SK-N-SH treated with all-trans-retinoic acid at 6 μM for 48 hours (cell line): ENCODE measurements around the gene LRRC4B.

Experiments
- ATAC-seq: fragments of 200-7000 bp; cut with Tn5 transposase; 3 replicates; pipeline ENCODE4 v1.9.1; 2020; ENCODE audit warnings: mild to moderate bottlenecking, moderate library complexity
- ARNTL ChIP-seq: fragments of 450-650 bp; formaldehyde crosslinking; IDR thresholded peaks from 2 replicates; pipeline ENCODE4 v1.5.0; 2020; ENCODE audit warnings: low read depth, mild to moderate bottlenecking, moderate library complexity, borderline replicate concordance
- CSDC2 ChIP-seq: fragments of 250-450 bp; sonication (Bioruptor Pico); IDR thresholded peaks from 2 replicates; pipeline ENCODE4 v1.5.0; 2020; ENCODE audit warnings: mild to moderate bottlenecking, moderate library complexity
- ESRRG ChIP-seq: fragments of 250-450 bp; sonication (Bioruptor Pico); IDR thresholded peaks from 2 replicates; pipeline ENCODE4 v1.6.1; 2021; ENCODE audit warnings: mild to moderate bottlenecking
- GLIS3 ChIP-seq: fragments of 250-450 bp; sonication (Bioruptor Pico); IDR thresholded peaks from 2 replicates; pipeline ENCODE4 v1.5.0; 2020; ENCODE audit warnings: mild to moderate bottlenecking, moderate library complexity
- OSR1 ChIP-seq: fragments of 250-450 bp; sonication (Bioruptor Pico); IDR thresholded peaks from 2 replicates; pipeline ENCODE4 v1.8.0; 2022; ENCODE audit warnings: moderate library complexity, mild to moderate bottlenecking, inconsistent platforms
- RARB ChIP-seq: fragments of 250-450 bp; sonication (Bioruptor Pico); IDR thresholded peaks from 2 replicates; pipeline ENCODE4 v1.8.0; 2021; ENCODE audit warnings: mild to moderate bottlenecking, moderate library complexity
- SNAI2 ChIP-seq: fragments of 250-450 bp; sonication (Bioruptor Pico); IDR thresholded peaks from 2 replicates; pipeline ENCODE4 v1.5.0; 2020; ENCODE audit warnings: mild to moderate bottlenecking, moderate library complexity
- TCF4 ChIP-seq: fragments of 250-450 bp; sonication (Bioruptor Pico); IDR thresholded peaks from 2 replicates; pipeline ENCODE4 v1.8.0; 2021; ENCODE audit warnings: mild to moderate bottlenecking, moderate library complexity, borderline replicate concordance
- TOX ChIP-seq: fragments of 250-450 bp; sonication (Bioruptor Pico); IDR thresholded peaks from 2 replicates; pipeline ENCODE4 v1.8.0; 2021; ENCODE audit warnings: mild to moderate bottlenecking, moderate library complexity, borderline replicate concordance
- ZFP3 ChIP-seq: fragments of 250-450 bp; sonication (Bioruptor Pico); IDR thresholded peaks from 2 replicates; pipeline ENCODE4 v1.5.0; 2020; ENCODE audit warnings: mild to moderate bottlenecking, moderate library complexity
- ZNF565 ChIP-seq: fragments of 450-650 bp; formaldehyde crosslinking; conservative IDR thresholded peaks from 2 replicates; pipeline ENCODE4 v1.5.0; 2020; ENCODE audit warnings: low read depth, mild to moderate bottlenecking, moderate library complexity
- ZNF70 ChIP-seq: fragments of 450-650 bp; formaldehyde crosslinking; IDR thresholded peaks from 2 replicates; pipeline ENCODE4 v1.5.0; 2020; ENCODE audit warnings: mild to moderate bottlenecking, moderate library complexity
- ZNF8 ChIP-seq: fragments of 450-650 bp; formaldehyde crosslinking; IDR thresholded peaks from 2 replicates; pipeline ENCODE4 v1.5.0; 2020; ENCODE audit warnings: mild to moderate bottlenecking, moderate library complexity
- TF ChIP-seq, protein P1 (sequence below): fragments of 250-450 bp; sonication (Bioruptor Pico); IDR thresholded peaks from 2 replicates; pipeline ENCODE4 v1.5.1; 2021; ENCODE audit warnings: mild to moderate bottlenecking, moderate library complexity
- TF ChIP-seq, protein P2 (sequence below): fragments of 250-450 bp; sonication (Bioruptor Pico); IDR thresholded peaks from 2 replicates; pipeline ENCODE4 v1.5.1; 2020; ENCODE audit warnings: low read depth, mild to moderate bottlenecking, moderate library complexity
- TF ChIP-seq, protein P3 (sequence below): fragments of 250-450 bp; sonication (Bioruptor Pico); IDR thresholded peaks from 2 replicates; pipeline ENCODE4 v1.5.0; 2020; ENCODE audit warnings: mild to moderate bottlenecking, moderate library complexity

LRRC4B gene

DNA sequence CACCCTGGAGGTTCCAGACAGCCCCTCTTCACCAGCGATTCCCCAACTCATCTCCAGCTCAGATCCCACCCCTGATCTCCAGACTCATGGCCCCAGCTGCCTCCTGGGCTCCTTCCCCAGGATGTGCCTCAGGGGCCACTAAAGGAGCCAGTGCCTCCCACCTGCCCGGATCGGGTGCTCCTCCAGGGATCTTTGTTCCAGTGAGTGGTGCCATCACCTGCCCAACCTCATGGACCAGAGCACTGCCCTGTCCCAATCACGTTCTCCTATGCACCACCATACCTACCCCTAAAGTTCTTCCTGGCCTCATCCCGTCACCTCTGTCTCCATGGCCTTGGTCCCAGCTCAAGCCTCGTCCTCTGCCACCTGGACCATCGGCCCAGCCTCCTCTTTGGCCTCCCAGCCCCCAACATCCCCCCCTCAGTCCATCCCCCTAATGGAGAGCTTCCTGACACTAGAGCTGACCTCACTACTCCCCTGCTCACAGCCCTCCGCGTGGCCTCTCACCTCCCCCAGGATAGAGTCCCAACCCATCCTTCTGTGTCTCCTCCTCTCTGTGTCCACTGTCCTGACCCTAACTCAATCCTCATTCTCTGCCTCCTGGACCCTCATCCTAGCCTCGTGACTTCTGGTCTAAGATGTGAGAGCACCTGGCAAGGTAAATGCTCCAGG lies 82.8 kb downstream of the LRRC4B start:
- no peak for ATAC-seq
- TF ChIP-seq TOX = no peak
- TF ChIP-seq ZNF565 (CRISPR knock-in tag) = no peak
- TF ChIP-seq OSR1 (CRISPR knock-in tag) = no peak
- TF ChIP-seq, protein P1, sequence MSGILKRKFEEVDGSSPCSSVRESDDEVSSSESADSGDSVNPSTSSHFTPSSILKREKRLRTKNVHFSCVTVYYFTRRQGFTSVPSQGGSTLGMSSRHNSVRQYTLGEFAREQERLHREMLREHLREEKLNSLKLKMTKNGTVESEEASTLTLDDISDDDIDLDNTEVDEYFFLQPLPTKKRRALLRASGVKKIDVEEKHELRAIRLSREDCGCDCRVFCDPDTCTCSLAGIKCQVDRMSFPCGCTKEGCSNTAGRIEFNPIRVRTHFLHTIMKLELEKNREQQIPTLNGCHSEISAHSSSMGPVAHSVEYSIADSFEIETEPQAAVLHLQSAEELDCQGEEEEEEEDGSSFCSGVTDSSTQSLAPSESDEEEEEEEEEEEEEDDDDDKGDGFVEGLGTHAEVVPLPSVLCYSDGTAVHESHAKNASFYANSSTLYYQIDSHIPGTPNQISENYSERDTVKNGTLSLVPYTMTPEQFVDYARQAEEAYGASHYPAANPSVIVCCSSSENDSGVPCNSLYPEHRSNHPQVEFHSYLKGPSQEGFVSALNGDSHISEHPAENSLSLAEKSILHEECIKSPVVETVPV (CRISPR knock-in tag) = no peak
- TF ChIP-seq, protein P2, sequence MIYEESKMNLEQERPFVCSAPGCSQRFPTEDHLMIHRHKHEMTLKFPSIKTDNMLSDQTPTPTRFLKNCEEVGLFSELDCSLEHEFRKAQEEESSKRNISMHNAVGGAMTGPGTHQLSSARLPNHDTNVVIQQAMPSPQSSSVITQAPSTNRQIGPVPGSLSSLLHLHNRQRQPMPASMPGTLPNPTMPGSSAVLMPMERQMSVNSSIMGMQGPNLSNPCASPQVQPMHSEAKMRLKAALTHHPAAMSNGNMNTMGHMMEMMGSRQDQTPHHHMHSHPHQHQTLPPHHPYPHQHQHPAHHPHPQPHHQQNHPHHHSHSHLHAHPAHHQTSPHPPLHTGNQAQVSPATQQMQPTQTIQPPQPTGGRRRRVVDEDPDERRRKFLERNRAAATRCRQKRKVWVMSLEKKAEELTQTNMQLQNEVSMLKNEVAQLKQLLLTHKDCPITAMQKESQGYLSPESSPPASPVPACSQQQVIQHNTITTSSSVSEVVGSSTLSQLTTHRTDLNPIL (CRISPR knock-in tag) = no peak
- TF ChIP-seq, protein P3, sequence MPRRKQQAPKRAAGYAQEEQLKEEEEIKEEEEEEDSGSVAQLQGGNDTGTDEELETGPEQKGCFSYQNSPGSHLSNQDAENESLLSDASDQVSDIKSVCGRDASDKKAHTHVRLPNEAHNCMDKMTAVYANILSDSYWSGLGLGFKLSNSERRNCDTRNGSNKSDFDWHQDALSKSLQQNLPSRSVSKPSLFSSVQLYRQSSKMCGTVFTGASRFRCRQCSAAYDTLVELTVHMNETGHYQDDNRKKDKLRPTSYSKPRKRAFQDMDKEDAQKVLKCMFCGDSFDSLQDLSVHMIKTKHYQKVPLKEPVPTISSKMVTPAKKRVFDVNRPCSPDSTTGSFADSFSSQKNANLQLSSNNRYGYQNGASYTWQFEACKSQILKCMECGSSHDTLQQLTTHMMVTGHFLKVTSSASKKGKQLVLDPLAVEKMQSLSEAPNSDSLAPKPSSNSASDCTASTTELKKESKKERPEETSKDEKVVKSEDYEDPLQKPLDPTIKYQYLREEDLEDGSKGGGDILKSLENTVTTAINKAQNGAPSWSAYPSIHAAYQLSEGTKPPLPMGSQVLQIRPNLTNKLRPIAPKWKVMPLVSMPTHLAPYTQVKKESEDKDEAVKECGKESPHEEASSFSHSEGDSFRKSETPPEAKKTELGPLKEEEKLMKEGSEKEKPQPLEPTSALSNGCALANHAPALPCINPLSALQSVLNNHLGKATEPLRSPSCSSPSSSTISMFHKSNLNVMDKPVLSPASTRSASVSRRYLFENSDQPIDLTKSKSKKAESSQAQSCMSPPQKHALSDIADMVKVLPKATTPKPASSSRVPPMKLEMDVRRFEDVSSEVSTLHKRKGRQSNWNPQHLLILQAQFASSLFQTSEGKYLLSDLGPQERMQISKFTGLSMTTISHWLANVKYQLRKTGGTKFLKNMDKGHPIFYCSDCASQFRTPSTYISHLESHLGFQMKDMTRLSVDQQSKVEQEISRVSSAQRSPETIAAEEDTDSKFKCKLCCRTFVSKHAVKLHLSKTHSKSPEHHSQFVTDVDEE (CRISPR knock-in tag) = no peak
- no peak for TF ChIP-seq ARNTL (CRISPR knock-in tag)
- TF ChIP-seq ZFP3 (CRISPR knock-in tag) = no peak
- no peak for TF ChIP-seq GLIS3 (CRISPR knock-in tag)
- no peak for TF ChIP-seq ZNF8 (CRISPR knock-in tag)
- TF ChIP-seq ESRRG (CRISPR knock-in tag) = no peak
- TF ChIP-seq TCF4 (CRISPR knock-in tag) = no peak
- TF ChIP-seq RARB (CRISPR knock-in tag) = no peak

DNA sequence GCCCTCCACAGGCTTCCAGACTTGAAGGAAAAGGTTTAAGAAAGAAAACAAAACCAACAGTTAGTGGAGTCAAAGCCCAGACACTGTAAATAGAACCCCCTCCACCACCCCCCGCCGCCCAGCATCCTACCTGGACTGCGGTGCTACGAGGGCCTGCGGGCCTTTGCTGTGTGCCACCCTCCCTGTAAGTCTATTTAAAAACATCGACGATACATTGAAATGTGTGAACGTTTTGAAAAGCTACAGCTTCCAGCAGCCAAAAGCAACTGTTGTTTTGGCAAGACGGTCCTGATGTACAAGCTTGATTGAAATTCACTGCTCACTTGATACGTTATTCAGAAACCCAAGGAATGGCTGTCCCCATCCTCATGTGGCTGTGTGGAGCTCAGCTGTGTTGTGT lies 85.3 kb downstream of the LRRC4B start:
- ATAC-seq = no peak

DNA sequence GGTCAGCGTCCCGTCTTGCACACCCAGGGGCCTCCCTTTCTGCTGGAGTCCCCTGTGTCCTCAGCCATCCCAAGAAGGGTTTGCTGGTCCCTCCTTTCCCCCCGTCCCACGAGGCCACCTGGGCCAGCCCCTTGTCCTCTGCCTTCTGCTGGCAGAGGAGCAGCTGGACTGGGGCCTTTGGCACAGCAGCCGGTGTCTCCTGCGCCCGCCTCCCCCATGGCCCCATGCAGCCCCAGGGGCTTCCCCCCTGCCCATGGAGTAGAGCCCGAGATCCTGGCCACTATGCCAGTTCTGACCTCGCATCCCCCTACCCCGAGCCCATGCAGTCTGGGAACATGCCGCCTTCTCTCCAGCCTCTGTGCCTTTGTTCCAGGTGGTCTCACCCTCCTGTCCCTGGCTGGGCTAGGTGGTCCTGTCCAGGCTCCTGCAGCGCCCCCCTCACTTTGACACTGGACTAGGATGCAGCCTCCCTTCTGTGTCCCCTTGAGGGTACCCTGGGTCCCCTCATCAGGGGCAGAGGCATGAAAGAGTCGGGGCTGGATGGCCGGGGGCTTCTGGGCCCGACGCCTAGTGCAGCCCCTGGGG lies 85.9 kb downstream of the LRRC4B start:
- no peak for ATAC-seq
- TF ChIP-seq, protein P2 (CRISPR knock-in tag) = no peak
- TF ChIP-seq GLIS3 (CRISPR knock-in tag) = no peak
- TF ChIP-seq OSR1 (CRISPR knock-in tag) = no peak
- TF ChIP-seq, protein P3 (CRISPR knock-in tag) = no peak
- no peak for TF ChIP-seq ZNF70 (CRISPR knock-in tag)
- no peak for TF ChIP-seq SNAI2
- TF ChIP-seq RARB (CRISPR knock-in tag) = no peak
- no peak for TF ChIP-seq ESRRG (CRISPR knock-in tag)
- no peak for TF ChIP-seq CSDC2 (CRISPR knock-in tag)
- TF ChIP-seq, protein P1 (CRISPR knock-in tag) = no peak
- no peak for TF ChIP-seq TCF4 (CRISPR knock-in tag)
- TF ChIP-seq ZNF8 (CRISPR knock-in tag) = no peak
- TF ChIP-seq, all 23 proteins: peak for 0

More for the DNA sequence above, 85.3 kb downstream of the LRRC4B start:
- TF ChIP-seq ZNF565 (CRISPR knock-in tag) (no peak), ZFP3 (CRISPR knock-in tag) (no peak)
